HG03457 (cell line): ENCODE data around the gene FAM184A.
A peak's percentile ranks its signal among the peaks of the same experiment; 100 is the strongest.

Experiments used
- ATAC-seq: cut with Tn5 transposase; IDR thresholded peaks from one replicate; pipeline ENCODE4 v1.9.1; 2021; ENCODE audit warnings: moderate number of reproducible peaks; ENCODE audit not compliant: unreplicated experiment

FAM184A gene

DNA sequence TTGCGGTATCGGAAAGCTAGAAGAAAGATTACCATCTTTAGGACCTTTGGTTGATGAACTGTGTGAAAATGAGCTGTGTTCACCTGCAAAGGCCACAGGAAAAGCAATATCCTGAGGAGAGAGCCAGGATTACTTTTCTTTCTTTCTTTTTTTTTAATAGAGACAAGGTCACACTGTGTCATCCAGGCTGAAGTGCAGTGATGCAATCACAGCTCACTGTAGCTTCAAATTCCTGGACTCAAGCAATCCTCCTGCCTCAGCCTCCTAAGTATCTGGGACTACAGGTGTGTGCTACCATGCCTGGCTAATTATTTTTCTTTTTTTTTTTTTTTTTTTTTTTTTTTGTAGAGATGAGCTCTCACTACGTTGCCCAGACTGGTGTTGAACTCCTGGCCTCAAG lies 17.2 kb downstream of the FAM184A start:
- no peak for ATAC-seq

DNA sequence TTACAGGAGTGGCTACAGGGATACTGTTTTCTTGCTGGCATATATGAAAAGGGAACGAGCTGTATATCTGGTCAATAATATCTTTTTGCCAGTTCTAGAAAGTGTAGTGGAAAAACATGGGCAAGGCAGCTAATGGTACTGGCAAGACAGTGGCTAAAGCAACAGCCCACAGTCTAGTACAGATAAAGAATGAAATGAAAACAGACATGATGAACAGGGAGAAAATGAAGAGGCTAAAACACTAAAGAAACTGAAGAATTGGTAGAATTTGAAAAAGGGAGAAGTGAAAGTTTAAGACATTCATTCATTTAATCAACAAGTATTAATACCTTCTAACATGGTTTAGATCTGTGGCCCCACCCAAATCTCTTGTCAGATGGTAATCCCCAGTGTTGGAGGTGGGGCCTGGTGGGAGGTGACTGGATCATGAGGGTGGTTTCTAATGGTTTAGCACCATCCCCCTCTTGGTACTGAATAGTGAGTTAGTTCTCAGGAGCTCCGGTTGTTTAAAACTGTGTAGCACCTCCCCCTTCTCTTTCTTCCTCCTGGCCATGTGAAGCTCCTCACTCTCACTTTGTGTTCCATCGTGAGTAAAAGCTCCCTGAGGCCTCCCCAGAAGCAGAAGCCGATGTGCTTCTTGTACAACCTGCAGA lies 18.1 kb downstream of the FAM184A start:
- ATAC-seq: no peak

DNA sequence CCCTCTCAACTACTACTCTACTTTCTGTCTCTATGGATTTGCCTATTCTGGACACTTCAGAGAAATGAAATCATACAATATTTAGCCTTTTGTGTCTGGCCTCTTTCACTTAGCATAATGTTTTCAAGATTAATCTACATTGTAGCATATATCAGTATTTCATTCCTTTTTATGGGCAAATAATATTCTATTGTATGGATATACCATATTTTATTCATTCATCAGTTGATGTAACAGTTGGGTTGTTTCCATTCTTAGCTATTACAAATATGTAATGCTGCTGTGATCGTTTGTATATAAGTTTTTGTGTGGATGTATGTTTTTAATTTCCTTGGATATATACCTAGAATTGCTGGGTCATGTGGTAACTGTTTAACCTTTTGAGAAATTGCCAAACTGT lies 23.4 kb downstream of the FAM184A start:
- no peak for ATAC-seq

DNA sequence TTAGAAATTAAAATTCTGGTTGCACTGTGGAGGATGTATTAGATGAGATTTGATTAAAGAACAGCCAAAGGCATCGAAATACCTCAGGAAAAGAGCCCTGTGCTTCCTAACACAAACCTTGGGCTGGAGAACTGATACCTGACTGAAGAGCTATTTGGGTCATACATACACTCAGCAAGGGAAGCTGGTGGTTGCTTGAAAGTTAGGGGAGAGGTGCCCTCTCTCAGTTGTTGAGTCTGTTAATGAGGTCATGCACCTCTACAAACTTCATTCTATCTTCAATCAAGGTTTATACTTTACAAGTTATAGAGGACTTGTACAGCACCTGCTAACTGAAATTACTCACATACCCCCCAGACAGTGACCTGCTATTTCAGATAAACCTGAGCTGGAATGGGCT lies 25.5 kb downstream of the FAM184A start:
- ATAC-seq: no peak

DNA sequence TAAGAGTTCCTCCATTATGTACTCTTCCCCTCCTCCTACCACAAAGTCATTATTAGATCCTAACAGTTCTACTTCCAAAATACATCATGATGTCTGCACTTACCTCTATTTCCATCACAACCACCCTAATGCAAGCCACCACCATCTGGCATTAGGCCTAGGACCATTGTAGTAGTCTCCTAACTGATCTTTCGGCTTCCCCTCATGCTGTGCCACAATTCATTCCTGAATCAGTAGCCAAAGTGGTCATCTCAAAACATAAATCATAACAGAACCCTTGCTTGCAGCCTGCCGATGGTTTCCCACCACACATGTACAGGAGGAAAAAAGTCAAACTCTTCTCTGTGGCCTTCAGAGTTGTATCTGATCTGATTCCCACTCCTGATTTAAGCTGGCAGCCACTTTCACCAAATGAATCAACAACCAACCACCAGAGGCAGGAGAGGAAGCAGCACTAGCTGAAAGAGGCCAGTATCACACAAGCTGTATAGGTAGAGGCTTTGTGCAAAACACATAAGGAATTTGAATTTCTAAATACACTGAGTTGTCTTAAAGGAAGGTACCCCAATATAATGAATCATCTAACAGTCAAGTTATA lies 26.1 kb downstream of the FAM184A start:
- no peak for ATAC-seq

DNA sequence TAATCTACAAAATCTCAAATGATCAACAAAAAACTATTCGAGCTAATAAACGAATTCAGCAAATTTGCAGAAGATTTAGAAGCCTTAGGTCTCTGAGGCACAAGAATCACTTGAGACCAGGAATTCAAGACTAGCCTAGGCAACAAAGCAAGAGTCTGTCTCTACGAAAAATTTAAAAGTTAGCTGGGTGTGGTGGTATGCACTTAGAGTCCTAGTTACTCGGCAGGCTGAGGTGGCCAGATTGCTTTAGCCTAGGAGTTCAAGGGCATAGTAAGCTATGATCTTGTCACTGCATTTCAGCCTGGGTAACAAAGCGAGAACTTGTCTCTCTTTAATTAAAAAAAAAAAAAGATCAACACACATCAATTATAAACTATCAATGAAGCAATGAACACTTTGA lies 34.2 kb downstream of the FAM184A start:
- ATAC-seq: no peak

DNA sequence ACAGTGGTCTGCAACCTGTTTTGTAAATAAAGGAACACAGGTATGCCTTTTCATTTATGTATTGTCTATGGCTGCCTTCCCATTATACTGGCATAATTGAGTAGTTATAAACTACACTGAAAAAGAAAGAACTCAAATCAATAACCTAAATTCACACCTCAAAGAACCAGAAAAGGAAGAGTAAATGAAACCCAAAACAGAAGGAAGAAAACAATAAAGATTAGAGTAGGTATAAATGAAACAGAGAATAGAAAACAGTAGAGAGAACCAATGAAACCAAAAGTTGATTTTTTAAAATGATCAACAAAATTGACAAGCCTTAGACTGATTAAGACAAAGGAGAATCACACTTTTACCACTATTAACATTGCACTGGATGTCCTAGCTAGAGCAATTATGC lies 34.7 kb downstream of the FAM184A start:
- peak; percentile 58 for ATAC-seq

DNA sequence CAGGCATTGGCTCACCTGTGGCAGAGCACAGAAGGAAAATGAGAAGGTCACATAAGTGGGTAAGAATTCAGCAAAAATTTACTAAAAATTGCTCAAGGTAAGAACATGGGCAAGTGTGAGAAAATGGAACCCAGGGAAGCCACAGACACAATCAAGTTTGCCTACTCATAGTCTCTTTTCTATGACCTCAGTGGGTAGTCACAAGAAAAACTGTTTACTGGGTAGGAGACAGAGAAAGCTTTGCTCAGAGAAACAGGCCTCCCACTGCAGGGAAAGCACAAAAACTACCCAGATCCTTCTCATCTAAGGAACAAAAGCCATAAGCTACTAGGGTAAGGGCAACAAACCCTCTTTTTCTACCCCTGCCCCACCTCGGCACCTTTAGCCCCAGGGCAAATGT lies 35.2 kb downstream of the FAM184A start:
- no peak for ATAC-seq

DNA sequence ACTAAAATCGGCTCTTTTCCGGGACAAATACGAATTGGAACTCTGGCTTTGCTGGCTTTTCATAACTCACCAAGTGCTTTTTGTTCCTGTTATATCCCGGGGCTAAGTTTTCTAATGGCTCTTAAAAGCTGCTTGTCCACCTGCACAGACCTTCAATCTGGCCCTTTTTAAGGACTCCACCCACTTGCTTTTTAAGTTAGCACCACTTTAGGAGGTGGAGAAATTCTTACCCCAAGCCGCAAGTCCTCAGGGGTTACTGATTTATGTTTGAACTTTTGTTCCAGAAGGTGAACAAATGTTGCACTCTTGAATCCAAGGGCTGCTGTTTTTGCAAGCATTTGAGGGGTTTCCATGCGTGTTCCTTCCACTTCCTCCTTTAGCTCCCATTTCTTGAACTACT lies 37.8 kb downstream of the FAM184A start:
- ATAC-seq: no peak

DNA sequence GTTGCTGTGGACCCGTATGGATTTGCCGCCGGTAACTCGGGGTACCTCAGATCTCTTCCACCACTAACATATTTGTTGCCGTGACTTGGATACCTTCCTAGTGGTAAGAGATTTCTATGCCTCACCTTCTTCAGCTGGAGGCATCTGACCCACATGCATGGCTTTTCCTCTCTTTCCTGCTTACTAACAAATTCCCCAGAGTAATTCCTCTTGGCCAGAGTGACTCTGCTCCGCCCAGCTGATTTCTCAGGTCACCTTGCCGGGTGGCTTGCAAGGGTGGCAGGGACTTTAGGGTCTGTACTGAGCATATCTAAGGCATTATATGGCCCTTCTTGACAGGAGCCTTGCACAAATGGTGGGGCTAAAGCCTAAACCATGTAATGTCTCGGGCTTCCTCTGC lies 38.2 kb downstream of the FAM184A start:
- ATAC-seq: no peak

DNA sequence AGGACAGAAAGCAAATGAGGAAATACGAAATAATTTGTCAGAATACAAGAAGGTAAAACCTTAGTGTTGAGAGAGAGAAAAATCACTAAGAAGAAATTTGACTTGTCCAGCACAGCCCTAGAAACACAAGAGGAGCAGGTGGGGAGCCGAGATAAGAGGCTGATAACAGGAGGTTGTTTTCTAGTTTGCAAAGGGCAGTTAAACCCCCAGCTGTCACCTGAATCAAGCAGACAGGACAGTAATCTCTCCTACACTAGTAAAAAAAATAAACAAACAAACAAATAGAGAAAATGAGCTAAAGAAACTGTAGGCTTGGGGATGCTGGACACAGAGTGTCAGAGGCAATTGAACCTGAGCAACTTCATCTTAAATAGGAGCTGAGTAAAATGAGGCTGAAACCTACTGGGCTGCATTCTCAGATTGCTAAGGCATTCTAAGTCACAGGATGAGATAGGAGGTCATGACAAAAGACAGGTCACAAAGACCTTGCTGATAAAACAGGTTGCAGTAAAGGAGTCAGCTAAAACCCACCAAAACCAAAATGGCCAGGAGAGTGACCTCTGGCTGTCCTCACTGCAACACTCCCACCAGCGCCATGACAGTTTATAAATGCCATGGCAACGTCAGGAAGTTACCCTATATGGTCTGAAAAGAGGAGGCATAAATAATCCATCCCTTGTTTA lies 40.4 kb downstream of the FAM184A start:
- ATAC-seq: no peak

DNA sequence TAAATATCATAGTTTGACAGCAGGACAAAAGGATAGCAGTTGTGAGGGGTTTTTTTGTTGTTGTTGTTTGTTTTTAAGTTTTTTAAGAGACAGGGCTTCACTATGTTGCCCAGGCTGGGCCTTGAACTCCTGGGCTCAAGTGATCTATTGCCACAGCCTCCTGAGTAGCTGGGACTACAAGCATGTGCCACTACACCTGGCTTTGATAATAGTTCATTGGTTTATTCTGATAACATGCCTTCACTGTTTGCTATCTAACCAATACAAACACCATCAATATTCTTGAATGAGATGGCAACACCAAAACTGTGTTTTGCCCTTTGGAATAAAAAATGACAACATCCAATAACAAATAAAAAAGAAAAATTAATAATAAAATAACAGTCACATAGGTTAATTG lies 41.2 kb downstream of the FAM184A start:
- no peak for ATAC-seq

DNA sequence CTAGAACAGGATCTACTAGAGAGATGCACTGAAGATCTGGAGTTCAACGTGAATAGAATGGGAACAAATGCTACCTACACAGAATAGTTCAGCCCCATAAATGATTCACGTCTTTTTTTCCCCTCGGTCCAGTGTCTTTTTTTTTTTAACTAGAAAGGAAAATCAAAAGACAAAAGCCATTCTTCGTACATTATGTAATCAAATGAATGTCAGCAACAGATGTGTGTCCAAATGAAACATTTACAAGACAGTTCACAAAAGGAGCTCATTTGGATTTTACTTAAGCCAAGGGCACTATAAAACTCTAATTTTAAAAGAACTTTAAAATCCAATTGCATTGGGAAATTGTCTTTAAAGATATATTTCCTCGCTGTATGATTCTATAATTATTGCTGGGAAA lies 42.4 kb downstream of the FAM184A start:
- no peak for ATAC-seq

DNA sequence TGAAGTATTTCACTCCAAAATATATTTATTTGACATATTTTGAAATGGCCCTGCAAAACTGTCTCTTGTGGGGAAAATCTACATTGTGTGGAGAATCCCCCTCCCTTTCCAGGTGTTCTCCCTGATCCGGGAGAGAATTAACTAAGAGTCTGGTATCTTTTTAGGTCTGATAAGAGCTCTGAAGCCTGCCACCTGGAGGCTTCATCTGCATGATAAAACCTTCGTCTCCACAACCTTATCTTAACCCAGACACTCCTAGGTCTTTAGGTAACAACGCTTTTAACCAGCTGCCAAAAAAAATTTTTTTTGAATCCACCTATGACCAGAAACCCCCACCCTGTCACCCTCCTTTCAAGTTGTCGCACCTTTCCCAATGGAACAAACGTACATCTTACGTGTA lies 43.0 kb downstream of the FAM184A start:
- no peak for ATAC-seq

DNA sequence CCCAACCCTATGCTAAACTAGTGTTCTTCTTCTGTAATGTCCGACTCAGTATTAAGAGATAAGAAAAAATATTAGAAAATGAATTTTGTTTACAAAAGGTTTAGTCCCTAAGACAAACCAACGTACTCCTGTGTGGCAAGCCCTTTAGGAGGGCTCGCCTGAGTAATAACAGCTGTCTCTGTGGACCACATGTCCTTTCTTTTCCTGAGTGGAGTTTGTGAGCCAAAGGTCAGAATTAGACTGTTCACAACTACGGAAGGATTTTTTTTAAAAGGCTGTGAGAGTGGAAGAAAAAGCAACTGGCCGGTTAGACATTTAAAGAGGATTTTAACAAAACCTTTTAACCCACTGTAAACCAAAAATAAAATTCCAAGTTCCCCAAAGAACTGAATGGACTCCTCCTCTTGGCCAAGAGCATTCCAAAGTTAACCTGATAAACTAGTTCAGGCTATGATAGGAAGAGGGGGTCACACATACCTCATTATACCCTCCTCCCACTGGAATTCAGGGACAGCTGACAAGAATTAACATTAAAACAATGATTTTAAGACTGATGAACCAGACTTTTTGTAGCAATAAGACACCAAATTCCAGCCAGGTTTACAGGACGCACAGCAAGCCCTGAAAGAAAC lies 43.5 kb downstream of the FAM184A start:
- ATAC-seq: no peak

DNA sequence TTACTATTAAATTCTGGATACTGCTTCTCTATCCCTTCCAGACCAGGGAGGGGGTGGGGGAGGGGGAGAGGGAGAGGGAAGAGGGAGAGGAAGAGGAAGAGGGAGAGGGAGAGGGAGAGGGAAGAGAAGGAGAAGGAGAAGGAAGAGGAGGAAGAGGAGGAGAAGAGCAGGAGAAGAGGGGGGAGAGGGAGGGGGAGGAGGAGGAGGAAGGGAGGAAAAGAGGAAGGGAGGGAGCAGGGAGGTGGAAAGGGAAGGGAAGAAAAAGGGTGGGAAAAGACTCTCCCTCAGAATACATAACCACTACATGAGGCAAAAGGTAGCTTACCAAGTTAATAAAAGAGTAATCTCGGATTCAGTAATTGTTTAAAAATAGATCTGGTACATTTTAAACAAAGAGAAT lies 46.0 kb downstream of the FAM184A start:
- no peak for ATAC-seq

DNA sequence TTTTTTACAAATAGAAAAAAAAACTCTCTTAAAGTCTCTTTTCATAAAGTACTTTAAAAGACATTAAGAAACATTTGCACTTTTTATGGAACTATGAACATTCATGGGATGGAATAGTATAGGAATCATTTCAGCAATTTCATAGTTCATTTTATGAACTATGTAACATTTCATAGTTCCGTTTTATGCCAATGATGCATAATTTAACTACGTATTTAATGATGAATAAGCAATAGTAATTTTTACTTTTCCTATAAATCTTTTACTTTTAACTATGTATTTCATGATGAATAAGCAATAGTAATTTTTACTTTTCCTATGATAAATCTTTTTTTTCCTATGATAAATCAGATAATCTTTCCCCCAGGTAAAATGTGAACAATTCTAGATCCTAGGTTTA lies 47.7 kb downstream of the FAM184A start:
- ATAC-seq: no peak

DNA sequence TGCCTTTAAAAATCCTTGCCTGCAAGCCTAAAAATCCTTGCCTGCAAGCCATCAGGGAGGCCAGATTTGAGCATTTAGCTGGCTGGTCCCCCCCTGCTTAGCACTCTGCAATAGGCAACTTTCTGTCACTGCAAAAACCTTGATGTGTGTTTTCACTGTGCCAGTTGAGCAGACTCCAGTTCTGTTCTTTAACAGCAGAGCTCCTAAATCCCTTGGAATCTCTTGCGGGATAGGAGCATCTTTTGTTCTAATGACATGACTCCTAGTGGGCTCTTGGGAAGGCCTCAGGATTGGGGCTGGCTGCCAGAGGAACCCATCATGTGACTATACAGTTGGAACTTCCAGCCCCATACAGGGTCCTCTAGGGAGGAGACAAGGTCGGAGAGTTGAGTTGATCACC lies 50.4 kb downstream of the FAM184A start:
- no peak for ATAC-seq

DNA sequence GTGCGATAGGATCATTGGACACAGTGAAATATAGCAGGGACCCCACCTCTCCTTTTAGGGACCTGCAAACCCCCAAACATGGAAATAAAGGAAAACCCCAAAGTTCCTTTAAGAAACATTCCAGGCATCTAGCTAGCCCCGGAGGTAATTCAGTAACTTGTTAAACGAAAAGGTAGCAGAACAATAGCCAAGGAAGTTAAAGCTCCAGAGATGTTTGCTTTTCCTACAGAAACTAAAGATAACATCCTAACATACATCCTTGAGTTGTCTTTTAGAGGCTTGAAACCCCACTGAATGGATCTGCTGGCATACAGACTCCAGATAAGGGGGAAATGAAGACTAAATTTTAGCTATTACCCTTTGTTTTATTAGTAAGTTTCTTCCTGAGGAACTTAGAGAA lies 51.0 kb downstream of the FAM184A start:
- ATAC-seq: no peak

DNA sequence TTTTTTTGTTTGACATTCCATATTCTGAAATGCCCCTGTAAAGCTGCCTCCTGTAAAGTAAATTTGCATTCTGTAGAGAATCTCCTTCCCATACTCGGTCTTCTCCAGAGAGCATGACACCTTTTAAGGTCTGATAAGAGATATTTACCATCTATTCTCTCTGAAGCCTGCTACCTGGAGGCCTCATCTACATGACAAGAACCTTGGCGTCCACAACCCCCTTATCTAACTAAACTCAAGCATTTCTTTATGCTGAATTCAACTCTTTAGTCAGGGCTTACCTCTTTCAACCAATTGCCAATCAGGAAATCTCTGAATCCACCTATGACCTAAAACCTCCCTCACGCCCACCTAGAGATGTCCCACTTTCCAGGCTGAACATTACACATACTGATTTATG lies 51.6 kb downstream of the FAM184A start:
- ATAC-seq: no peak

DNA sequence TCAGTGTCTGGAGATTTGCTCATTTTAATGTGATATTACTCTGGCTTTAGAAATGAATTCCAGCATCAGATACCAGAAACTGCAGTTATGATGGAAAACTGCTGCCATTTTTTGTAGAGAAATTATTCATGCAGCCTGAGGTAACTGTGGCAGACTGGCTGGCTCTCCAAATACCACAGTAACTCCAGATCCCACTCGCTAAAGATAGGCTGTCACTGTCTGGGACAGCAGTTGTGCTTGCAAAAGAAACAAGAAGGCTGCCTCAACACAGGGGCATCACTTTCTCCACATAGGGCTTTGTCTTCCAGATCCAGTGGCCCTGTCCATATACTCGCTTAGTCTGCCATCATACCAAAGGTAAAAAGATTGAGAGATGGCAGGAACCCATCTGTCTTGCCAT lies 52.7 kb downstream of the FAM184A start:
- ATAC-seq: no peak

DNA sequence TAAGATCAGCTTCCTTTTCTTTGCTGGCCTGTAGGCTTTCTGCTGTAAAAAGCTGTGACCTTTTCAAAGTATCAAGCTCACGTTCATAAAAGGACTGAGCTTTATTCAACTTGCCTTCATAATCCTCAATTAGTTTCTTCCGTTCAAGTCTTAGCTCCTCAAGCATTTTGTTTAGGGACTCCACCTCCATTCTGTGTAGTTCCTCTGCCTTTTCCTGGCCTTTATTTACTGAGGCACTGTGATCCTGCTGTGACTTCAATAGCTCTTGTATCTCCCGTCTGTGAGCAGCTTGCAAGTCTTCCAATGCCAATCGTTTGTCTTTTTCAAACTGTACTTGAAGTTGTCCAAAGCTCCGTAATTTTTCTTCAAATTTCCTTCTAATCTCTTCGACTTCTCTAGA lies 54.4 kb downstream of the FAM184A start:
- ATAC-seq: no peak
